ENCODE data around the gene PCDHGC4.

PCDHGC4 gene

GRCh38 chr5:141483902-141484301 is 928 bp upstream of the PCDHGC4 start:
- H3K4me3 ChIP-seq (ENCODE audit: low read depth, low read length) = no peak overlapping the region
- TF ChIP-seq CTCF (IDR thresholded peaks at IDR 0.05; ENCODE audit: low read depth, low read length) = no peak
- DNase-seq (ENCODE audit: low read depth, low spot score) = no peak

DNA sequence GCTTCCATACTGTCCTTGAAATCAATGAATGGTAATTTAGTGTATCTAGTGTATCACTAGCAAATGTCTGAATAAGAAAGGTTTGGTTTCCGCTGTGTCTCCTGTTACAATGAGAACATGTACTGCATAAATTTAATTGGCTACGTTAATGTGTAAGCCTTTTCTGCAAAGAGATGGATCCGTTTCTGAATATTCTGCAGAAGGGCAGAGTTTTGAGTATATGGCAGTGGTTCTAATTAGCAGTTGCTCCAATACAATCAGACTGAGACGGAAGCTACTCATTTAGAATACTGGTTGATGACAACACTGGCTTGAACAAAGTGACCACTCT is 555 bp upstream of the PCDHGC4 start:
- no peak for DNase-seq (ENCODE audit: low read depth, low spot score)
- in situ Hi-C loops (cut with HindIII; ENCODE audit: low sequenced_read_pairs) = no loop called here
- TF ChIP-seq CTCF (IDR thresholded peaks at IDR 0.05; ENCODE audit: low read depth, low read length) = no peak
- peak overlapping the region; percentile 27 for H3K4me3 ChIP-seq (ENCODE audit: low read depth, low read length)

More at GRCh38 chr5:141483902-141484301, 928 bp upstream of the PCDHGC4 start:
- in situ Hi-C loops (cut with HindIII; ENCODE audit: low sequenced_read_pairs) = no loop called here

- no peak for TF ChIP-seq CTCF (IDR thresholded peaks at IDR 0.05; ENCODE audit: low read depth, low read length)
- no peak for DNase-seq (ENCODE audit: low read depth, low spot score)
- in situ Hi-C loops (cut with HindIII; ENCODE audit: low sequenced_read_pairs) = no loop called here
- H3K4me3 ChIP-seq (ENCODE audit: low read depth, low read length) = peak overlapping the region; percentile 27
Measured at GRCh38 chr5:141485321-141486055, 658 bp downstream of the PCDHGC4 start.

DNA sequence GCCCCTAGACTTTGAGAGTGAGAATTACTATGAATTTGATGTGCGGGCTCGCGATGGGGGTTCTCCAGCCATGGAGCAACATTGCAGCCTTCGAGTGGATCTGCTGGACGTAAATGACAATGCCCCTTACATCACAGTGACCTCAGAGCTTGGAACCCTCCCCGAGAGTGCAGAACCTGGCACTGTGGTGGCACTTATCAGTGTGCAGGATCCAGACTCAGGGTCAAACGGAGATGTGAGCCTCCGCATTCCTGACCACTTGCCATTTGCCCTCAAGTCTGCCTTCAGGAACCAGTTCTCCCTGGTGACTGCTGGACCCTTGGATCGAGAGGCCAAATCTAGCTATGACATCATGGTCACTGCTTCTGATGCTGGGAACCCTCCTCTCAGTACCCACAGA is 1.3 kb downstream of the PCDHGC4 start:
- DNase-seq (ENCODE audit: low read depth, low spot score) = no peak
- H3K4me3 ChIP-seq (ENCODE audit: low read depth, low read length) = no peak overlapping the region
- in situ Hi-C loops (cut with HindIII; ENCODE audit: low sequenced_read_pairs) = no loop called here
- no peak for TF ChIP-seq CTCF (IDR thresholded peaks at IDR 0.05; ENCODE audit: low read depth, low read length)

DNA sequence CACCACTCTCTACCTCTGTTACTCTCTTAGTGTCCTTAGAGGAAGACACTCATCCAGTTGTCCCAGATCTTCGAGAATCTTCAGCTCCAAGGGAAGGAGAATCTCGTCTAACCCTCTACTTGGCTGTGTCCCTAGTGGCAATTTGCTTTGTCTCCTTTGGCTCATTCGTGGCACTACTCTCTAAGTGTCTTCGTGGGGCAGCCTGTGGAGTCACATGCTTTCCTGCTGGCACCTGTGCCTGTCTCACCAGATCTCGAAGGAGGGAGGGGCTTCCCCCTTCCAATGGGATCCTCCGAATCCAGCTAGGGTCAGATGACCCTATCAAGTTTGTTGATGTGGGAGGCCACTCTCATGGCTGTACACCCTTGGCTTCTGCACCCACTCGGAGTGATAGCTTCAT is 2.3 kb downstream of the PCDHGC4 start:
- no peak overlapping the region for H3K4me3 ChIP-seq (ENCODE audit: low read depth, low read length)
- no peak for TF ChIP-seq CTCF (IDR thresholded peaks at IDR 0.05; ENCODE audit: low read depth, low read length)
- DNase-seq (ENCODE audit: low read depth, low spot score) = no peak
- in situ Hi-C loops (cut with HindIII; ENCODE audit: low sequenced_read_pairs) = no loop called here

GRCh38 chr5:141488591-141489561 is 4.0 kb downstream of the PCDHGC4 start, which contains the start of gene PCDHGC5:
Gene PCDHGC5 (plus strand): TSS chr5:141489081. CDS start chr5:141489241, 160 bp downstream.
- DNase-seq (ENCODE audit: low read depth, low spot score) = peak; percentile 80
- no peak within 1 kb of the TSS for H3K4me3 ChIP-seq (ENCODE audit: low read depth, low read length)
- in situ Hi-C loops (cut with HindIII; ENCODE audit: low sequenced_read_pairs) = no loop called here
- TF ChIP-seq CTCF (IDR thresholded peaks at IDR 0.05; ENCODE audit: low read depth, low read length) = no peak

Measured in astrocyte of the spinal cord (primary cell).